BJ (cell line): ENCODE data around the gene DYNC1LI1. TPM values are rescaled to one million over a fixed set of nuclear protein-coding genes. Genes with fewer than 3 reads are reported as not detected.

Source experiments
- CTCF ChIA-PET: fragments of 350-600 bp; formaldehyde crosslinking; extraction: SDS; loops from one replicate; lab custom pipeline; 2021; ENCODE audit warnings: antibody characterized with exemption, inconsistent platforms; lab: Yijun Ruan, JAX
- POLR2A ChIA-PET: fragments of 300-600 bp; sonication (Branson Sonifier 250); formaldehyde crosslinking; extraction: SDS; loops from one replicate; lab custom pipeline; 2021; ENCODE audit warnings: antibody characterized with exemption; lab: Charles Lee
- DNase-seq: peaks from one replicate; pipeline ENCODE4 v3.0.0-alpha.2; 2011; ENCODE audit warnings: low read depth
- H3K27me3 ChIP-seq: 2 replicates; pipeline ENCODE4 v1.6.0; 2011; ENCODE audit warnings: low read length; ENCODE audit not compliant: control insufficient read depth, insufficient read depth
- H3K36me3 ChIP-seq: 2 replicates; pipeline ENCODE4 v1.5.1; 2011; ENCODE audit warnings: low read length; ENCODE audit not compliant: control insufficient read depth, insufficient read depth
- H3K4me3 ChIP-seq: 2 replicates; pipeline ENCODE4 v1.5.1; 2011; ENCODE audit warnings: low read depth, mild to moderate bottlenecking, control low read depth, low read length
- CTCF ChIP-seq: IDR thresholded peaks from 2 replicates; pipeline ENCODE4 v1.5.1; 2011; ENCODE audit warnings: low read depth, mild to moderate bottlenecking, control low read depth, inconsistent platforms, low read length, moderate library complexity; ENCODE audit not compliant: insufficient read depth
- polyA plus RNA-seq: library from polyadenylated mRNA; depleted of rRNA; stranded (reverse); fragments of >200 nt; gene quantifications from 2 replicates; pipeline ENCODE4 v1.2.3, GENCODE V29; 2011

Gene DYNC1LI1
- polyA plus RNA-seq, 1 experiment: 15.9 TPM

DNA sequence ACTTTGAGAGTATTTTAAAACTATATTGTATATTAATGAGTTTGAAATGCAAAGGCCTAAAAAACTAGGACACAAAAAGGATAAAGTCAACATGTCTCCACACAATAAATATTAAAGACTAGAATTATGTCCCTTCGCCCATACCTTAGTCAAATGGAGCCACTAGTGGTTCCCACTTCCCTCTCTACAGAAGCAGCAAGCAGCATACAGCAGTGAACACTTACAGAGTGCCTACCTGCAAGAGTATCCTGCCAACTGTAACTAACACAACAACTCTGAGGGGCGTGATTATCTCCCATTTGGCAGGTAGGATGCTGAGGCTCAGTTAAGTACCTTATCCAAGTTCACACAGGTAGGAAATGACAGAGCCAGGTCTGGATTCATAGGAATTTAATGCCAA lies 17.2 kb downstream of the DYNC1LI1 start:
- Histone ChIP-seq H3K27me3 (no peaks in the 10 kb centered on the region), H3K36me3 (no peaks in the 10 kb centered on the region), H3K4me3 (no peak overlapping the region)
- ChIA-PET POLR2A (no interaction called here), CTCF (no interaction called here)
- DNase-seq: no peak
- no peak for TF ChIP-seq CTCF

GRCh38 chr3:32552013-32552412 lies 18.6 kb downstream of the DYNC1LI1 start:
- Histone ChIP-seq H3K27me3 (no peaks in the 10 kb centered on the region), H3K4me3 (no peak overlapping the region), H3K36me3 (no peaks in the 10 kb centered on the region)
- DNase-seq: no peak
- CTCF ChIA-PET: interaction anchor here (0.8 to 1.3 kb wide), 2 partner anchors 21 to 42 kb away, joined by 3 read pairs; no protein-coding TSS in a partner anchor
- TF ChIP-seq CTCF: no peak
- POLR2A ChIA-PET: interaction anchor here (0.7 kb wide), 1 partner anchor 15 kb away, joined by 3 read pairs; no protein-coding TSS in a partner anchor

DNA sequence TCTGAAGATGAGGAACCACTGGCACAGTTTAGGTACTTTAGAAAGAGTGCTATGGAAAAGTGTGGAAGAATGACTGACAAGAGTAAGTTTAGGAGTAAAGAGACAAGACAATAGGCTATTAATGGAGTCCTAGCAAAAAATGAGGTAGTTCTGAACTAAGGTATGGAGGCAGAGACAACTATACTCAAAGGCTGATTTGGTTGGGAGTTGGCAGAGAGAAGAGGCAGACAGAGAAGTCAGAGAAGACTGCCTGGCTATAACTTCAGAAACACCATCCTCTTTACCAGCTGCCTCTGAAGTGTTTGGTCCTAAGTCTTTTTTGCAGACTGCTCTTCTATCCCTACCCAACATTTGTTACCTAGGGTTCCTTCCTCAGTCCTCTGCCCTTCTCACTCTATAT lies 19.2 kb downstream of the DYNC1LI1 start:
- POLR2A ChIA-PET: no interaction called here
- no peak for TF ChIP-seq CTCF
- Histone ChIP-seq H3K36me3 (no peaks in the 10 kb centered on the region), H3K27me3 (no peaks in the 10 kb centered on the region), H3K4me3 (no peak overlapping the region)
- CTCF ChIA-PET: interaction anchor here (0.8 to 1.3 kb wide), 2 partner anchors 21 to 42 kb away, joined by 3 read pairs; no protein-coding TSS in a partner anchor
- DNase-seq: no peak

DNA sequence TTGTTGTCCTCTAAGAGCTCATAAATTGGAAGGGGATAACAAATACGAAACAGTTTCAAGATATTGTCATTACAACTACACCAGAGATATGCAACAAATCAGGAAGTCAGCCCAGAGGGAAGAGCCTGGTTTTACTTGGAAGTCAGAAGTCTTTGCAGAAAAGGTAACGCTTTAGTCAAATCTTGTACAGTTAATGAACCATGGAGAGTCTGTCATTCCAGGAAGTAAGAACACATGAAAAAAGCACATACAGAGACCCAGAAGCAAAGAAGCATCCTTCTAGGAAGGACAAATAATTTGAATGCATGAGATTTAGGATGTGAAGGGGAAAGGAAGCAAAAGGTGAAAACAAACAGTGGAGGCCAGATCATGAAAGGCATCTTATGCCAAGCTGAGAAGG lies 19.6 kb downstream of the DYNC1LI1 start:
- TF ChIP-seq CTCF: no peak
- H3K4me3 ChIP-seq: no peak overlapping the region
- H3K36me3 ChIP-seq: no peaks in the 10 kb centered on the region
- no peaks in the 10 kb centered on the region for H3K27me3 ChIP-seq
- POLR2A ChIA-PET: no interaction called here
- CTCF ChIA-PET: interaction anchor here (0.8 to 1.3 kb wide), 2 partner anchors 20 to 41 kb away, joined by 3 read pairs; no protein-coding TSS in a partner anchor
- DNase-seq: no peak

DNA sequence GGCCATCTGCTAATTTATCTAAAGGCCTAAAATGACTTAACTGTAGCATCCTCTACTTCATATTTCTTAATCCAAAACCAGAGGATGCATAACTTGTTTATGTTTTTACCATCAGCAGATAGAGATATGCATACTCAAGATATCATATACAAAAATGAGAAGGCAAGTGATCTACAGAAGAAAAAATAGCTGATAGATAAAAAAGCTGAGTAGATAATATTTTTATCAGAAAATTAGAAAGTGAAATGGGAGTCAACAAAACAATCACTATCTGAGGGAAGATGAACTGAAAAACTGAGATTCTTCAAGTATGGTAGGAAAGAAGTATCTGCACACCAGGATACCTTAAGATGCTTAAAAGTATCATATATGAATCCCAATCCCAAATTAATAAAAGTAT lies 25.4 kb downstream of the DYNC1LI1 start:
- CTCF ChIA-PET: interaction anchor here (0.8 to 1.2 kb wide), 2 partner anchors 10 to 148 kb away, joined by 3 read pairs; no protein-coding TSS in a partner anchor

More for the DNA sequence above, 25.4 kb downstream of the DYNC1LI1 start:
- Histone ChIP-seq H3K4me3 (no peak overlapping the region), H3K36me3 (no peaks in the 10 kb centered on the region), H3K27me3 (no peaks in the 10 kb centered on the region)
- DNase-seq: no peak
- no peak for TF ChIP-seq CTCF
- POLR2A ChIA-PET: no interaction called here
